Left hindlimb (tissue), 1 donor: ENCODE results near the gene COLEC12.

ENCODE experiments used
- DNase-seq: peaks from one replicate; pipeline ENCODE4 v3.0.0-alpha.2; 2018

COLEC12 gene

GRCh38 chr18:382423-382984, 118.0 kb downstream of the COLEC12 start:
- no peak for DNase-seq

DNA sequence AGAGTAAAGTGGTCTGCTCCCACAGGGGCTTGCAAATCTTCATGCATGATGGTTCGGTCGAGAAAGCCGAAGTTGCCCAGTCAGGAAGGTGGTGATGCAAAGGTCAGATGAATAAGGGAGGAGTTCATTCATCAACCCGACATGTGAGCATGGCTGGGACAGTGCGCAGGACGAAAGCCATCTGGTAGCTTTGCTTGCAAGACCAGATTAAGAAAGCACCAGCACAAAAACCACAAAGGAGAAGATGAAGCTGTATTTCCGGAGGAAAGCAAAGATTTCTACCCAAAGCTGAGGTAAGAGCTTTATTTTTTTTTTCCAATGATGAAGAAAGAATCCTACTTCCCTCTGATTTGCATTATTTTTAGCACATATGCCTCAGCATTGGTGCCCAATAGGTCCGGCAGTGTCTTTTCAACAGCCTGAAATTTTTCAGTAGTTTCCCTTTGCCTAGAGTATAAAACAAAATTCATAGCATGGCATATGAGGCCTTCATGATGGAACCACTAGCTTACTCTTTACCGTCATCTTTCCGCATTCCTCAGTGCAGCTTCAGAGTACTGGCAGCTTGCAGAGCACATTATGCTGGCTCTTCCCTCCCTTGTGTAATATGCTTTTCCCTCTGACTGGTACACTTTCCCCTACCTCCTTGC, 120.7 kb downstream of the COLEC12 start:
- no peak for DNase-seq

DNA sequence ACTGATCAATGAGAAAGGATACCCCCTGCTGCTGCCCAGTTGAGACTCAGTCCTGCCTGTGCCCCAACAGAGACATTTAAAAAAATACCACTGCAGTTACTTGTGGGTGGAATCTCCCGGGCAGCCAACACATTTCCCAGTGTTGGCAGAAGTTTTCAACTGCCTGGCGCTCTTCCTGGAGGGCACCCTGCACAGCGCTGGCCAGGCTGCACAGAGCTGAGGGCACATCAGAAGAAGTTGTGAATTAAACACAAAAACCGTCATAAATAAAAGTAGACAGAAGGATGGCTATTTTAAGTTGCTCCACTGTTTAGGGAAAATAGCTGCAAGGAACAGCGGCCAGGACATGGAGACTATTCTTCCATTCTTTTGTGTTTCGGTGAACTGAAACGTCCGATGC, 122.4 kb downstream of the COLEC12 start:
- no peak for DNase-seq

DNA sequence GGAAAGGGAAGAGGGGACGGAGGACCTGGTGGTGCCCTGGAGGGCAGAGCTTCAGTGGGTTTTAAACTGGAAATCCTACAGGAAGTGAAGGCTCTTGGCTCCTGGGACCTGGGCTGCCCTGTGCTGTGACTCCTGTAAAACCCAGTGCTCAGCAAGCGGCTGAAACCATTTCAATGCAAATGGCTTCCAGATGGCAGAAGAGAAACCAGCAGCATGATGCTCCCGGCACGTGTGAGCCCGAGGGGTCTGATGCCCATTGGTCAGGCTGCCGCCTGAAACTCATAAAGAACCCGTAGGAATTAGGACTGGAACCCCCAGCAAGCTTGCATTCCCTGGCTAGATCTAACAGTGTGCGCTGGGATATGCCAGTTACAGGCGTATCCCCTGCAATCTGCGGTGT, 123.4 kb downstream of the COLEC12 start:
- DNase-seq = no peak

DNA sequence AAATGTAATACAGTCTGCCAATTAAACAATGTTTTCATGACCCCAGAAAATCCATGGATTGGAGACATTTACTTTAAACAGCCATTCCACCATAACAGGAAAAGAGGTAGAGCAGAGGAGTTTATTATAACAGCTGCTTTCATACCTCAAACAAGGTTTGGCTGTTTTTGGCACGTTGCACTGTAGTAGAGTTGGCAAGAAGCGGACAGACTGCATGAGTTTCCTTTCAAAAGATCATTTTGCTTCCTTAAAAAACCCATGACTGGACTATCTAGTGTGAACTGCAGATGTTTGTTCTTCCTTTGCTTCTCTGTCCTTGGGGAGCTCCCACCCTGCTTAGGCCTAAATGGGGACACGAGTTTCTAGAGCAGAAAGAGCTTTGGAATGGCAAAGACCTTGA, 124.2 kb downstream of the COLEC12 start:
- DNase-seq = peak; percentile 76

DNA sequence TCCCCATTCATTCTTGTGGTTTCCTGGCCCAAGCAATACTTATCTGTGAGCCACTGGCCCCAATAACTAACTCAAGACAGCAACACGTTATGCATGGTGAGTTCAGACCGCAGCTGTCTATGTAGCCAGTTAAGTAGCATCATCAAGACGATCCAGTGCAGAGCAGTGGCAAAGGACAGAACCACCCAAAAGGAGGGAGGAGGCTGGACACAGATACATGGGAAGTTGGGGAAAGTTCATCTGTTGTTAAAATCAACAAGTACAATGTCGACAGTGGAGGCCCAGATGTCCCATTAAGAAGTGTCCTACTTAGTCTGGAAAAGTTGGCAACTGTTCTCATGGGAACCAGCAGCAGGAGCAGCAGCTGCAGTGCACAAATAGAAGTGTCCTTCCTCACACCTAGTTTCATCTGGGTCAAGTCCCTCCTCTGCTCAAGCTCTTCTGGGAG, 125.8 kb downstream of the COLEC12 start:
- no peak for DNase-seq

- no peak for DNase-seq
Observed at GRCh38 chr18:373780-374179, 126.7 kb downstream of the COLEC12 start.

- no peak for DNase-seq
Observed at GRCh38 chr18:371609-371982, 128.9 kb downstream of the COLEC12 start.

- DNase-seq = no peak
Observed at GRCh38 chr18:370751-371608, 129.5 kb downstream of the COLEC12 start.

DNA sequence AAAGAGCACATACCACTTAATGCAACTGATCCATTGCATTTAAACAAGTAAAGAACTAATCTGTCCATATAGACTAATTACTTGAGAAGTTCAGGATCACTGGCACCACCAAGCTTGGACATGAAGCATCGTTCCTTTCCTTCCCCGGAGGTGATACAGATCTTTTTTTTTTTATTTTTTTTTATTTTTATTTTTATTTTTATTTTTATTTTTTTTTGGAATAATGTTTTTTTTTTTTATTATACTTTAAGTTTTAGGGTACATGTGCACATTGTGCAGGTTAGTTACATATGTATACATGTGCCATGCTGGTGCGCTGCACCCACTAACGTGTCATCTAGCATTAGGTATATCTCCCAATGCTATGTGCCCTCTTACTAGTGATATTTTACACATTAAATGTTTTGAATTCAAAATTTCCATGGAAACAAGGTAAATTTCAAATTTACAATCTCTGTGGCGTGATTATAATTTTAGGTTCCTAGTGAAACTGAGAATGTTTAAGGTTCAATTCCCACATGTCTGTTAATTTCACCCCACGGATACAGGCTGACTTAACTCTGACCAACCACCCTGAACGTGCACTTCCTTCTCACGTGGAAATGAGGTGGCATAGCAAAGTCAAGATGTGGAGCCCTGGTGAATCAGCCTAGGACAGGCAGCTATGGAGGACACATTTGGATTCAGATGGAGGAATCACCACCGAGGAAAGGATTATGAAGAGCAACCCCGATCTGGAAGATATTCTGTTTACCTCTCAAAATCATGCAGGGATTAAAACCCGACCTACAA, 131.1 kb downstream of the COLEC12 start:
- DNase-seq = no peak

- no peak for DNase-seq
Observed at GRCh38 chr18:366466-367061, 133.9 kb downstream of the COLEC12 start.

DNA sequence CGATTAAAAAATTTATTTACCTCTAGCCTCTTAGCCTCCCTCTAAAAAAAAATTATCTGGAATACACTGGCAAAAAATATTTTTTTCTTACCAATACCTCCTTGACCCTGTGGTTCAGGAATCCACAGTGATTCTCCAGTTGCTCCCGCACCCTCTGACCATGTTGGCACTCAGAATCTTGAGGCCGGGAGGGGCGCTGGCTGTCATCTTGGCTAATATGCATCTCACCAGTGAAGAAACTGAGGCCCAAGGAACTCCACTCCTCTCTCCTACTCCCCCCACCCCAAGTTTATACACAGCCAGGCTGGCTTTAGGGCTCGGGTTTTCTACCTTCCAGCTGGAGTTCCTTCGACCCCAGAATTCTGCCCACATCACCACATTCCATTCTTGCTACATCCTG, 134.8 kb downstream of the COLEC12 start:
- no peak for DNase-seq

GRCh38 chr18:364256-364826, 136.2 kb downstream of the COLEC12 start:
- no peak for DNase-seq

GRCh38 chr18:363301-364085, 137.0 kb downstream of the COLEC12 start:
- DNase-seq = no peak

DNA sequence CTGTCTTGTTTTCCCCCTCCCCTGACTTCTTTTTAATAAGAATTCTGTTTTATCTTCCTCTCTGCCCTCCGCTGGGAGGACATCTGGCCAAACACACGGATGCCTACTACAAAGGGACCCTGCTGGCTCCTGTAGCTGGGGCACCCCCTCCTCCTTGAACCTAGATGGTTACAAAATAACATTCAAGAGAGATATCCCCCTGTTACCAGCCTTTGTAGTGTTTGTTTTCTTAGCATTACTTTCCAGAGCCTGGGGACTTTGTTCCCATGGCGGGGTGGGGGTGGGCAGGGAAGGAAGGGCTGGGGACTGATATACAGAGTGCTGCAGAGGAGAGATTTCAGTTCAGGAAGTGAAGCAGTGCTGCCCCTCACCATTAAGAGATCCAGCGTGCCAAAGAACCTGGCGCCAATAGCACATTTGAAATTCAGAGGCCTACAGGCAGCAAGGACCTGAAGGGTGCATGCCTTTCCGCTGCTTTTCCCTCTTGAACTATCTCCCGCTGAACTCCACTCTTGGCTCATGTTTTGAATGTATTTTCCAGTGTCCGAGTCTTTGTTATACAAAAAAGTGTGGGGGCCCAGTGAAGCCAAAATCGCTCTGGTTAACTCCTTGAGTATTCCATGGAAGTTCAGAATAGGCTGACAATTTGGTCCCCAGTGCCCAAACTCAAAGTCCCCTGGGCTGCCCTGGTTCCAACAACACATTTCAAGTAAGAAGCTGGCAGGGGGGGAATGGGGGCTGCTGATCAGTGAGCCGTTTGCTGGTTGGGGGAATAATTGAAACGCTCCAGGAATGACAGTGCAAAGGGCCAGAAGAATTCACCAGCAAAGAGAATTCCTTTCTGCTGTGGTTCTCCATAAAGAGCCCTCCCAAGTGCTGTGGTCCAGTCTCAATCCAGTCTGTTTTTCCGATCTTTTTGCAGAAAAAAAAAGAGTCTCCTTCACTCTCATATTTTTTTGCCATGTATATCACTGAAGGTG, 137.9 kb downstream of the COLEC12 start:
- peak; percentile 75 for DNase-seq

DNA sequence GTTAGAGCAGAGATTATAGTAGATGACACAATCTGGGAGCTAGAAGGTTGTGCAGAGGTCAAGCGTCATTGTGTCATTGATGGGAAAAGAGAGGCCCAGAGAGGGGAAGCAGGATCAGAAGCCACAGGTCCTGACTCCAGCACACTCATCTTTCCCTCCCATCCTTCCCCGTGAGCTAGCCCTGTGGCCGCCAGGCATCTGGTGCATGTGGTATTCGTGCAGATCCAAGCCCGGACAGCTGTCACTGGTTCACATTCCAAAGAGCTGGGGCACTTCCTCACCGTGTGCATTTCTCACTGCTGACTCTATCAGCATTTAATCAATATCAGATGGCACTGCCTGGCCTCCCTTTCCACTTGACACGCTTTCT, 138.6 kb downstream of the COLEC12 start:
- peak; percentile 81 for DNase-seq

GRCh38 chr18:361100-361732, 139.3 kb downstream of the COLEC12 start:
- DNase-seq = no peak

- no peak for DNase-seq
Observed at GRCh38 chr18:360676-361075, 139.8 kb downstream of the COLEC12 start.

GRCh38 chr18:356778-357177, 143.7 kb downstream of the COLEC12 start:
- DNase-seq = no peak

DNA sequence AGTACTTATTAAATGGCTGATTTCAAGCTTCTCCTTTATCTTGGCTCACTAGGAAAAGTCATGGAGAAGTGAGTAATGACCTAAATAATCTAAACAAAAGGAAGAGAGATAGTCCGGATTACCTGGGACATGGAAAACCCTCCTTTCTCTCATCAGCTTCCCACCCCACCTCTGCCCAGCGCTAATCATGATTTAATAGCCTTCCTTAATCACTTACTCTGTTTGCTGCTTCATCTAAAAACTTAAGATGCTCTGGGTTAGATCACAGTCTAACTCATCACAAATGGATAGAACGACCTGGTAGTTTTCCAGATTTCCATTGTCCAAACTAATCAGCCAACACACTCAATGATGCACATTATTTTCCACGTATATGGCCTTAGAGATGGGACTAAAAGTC, 144.8 kb downstream of the COLEC12 start:
- DNase-seq = no peak
